HG03045 (cell line): ENCODE data around the gene SLC4A1.
A peak's percentile ranks its signal among the peaks of the same experiment; 100 is the strongest.

Source experiments
- ATAC-seq: cut with Tn5 transposase; IDR thresholded peaks from one replicate; pipeline ENCODE4 v1.9.1; 2021; ENCODE audit warnings: mild to moderate bottlenecking, moderate library complexity; ENCODE audit not compliant: unreplicated experiment

The SLC4A1 gene

DNA sequence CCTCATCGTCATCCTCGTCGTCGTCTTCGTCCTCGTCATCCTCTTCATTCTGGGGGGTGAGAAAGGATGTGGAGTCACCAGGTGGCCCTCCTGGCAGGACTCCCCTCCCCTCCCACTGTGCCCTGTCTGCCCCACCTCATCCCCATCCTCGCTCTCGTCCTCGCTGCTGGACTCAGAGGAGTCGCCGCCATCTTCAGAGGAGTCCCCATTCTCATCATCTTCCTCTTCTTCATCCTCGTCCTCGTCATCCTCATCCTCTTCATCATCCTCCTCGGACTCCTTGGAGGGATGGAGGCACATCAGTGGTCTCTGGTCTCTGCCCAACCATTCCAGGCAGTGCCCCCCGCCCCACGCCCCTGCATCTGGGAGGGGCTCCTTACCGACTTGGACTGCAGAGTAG, 60.6 kb downstream of the SLC4A1 start:
- no peak for ATAC-seq

DNA sequence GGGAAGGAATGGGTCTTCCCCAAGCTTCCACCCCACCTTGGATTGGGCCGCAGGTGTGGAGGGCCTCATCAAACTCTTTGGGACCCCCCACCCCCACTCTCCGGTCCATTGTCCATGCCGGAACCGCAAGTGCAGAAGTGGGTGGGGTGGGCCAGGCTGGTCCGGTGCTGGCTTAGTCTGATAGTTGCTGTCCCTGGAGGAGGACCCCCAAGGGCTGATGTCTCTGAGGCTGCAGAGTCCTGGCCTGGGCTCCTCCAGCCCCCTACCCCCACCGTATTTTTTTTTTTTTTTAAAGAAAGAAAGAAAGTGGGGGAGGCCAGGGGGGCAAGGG, 61.1 kb downstream of the SLC4A1 start:
- no peak for ATAC-seq

DNA sequence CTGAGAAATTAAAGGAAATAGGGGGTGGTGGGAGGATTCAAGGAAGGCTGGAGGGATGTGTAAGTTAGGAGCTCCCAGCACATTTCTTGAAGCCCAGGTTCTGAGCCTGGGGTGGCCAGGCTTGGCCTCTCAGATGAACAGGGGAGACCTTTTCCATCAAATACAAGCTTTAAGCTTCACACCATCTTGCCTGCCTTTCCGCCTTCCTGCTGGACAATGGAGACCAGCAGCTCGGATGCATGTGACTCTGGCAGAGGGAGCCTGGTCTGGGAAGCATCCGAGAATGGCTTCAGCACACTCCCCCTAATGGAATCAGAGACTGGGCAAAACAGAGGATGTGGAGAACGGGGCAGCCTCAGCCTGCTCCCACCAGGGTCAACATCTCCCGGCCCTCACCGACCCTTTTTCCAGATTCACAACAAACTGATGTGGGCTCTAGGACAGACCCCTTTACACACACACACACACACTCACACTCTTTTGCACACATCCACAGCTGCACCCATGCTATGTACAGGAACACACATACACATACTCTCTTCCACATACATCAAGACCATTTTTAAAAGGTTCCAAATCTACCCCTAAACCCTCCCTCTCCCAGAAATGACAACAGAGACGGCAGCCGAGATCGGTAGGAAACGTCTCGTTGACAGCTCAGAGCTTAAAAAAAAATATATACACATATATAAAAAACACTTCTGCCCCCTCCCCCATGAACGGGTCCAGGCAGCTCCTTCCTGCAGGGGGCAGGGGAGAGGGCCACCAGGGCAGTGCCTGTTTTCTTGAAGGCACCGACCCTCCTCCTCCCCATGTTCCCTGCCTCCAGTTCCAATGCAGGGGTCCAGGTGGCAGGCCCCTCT, 61.7 kb downstream of the SLC4A1 start:
- ATAC-seq: no peak

DNA sequence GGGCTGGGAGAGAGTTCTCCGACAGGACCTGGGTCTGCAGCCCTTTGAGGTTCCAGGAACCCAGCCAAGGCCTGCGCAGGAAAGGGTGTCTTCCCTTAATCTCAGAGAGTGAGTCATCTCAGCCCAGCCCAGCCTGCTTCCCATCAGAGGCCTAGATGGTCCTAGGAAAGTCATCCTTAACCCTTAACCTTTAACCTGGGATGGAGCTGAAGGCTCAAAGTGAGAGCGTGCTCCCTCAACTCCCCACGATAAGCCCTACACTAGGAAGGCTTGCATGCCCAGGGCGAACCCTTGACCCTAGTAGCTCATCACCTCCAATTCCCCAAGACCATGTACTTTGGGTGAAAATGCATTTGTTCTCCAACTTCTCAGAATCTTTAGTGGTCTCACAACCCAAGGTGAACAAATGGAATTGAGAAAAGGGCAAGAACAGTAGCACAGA, 63.5 kb downstream of the SLC4A1 start:
- ATAC-seq: no peak

DNA sequence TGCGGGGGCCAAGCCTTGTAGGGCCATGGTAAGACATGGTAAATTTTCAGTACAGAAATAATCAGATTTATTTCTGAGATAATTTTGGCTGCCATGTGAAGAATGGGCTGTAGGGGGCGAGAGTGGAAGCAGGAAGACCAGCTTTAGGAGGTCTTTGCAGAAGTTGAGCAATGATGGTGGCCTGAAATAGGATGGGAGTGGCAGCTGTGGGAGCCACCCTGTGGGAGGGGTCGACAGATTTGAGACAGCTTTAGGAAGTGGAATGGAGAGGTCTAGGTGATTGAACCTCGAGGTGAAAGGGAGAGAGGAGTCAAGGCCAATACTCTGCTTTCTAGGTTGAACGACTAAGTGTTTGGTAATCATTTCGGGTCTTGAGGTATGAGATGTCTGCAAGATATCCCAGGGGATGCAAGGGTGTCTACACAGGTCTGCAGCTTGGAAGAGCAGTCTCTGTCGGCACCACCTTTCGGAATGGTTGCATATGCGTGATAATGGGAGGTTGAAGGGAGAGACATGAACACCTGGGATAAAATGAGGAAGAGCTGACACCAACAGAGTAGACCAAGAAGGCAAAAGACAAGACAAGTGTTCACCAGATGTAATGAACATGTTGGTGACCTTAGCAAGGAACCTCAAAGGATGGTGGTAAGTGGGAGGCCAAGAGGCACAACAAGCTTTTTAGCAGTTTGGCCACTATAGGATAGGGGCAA, 64.0 kb downstream of the SLC4A1 start:
- no peak for ATAC-seq

DNA sequence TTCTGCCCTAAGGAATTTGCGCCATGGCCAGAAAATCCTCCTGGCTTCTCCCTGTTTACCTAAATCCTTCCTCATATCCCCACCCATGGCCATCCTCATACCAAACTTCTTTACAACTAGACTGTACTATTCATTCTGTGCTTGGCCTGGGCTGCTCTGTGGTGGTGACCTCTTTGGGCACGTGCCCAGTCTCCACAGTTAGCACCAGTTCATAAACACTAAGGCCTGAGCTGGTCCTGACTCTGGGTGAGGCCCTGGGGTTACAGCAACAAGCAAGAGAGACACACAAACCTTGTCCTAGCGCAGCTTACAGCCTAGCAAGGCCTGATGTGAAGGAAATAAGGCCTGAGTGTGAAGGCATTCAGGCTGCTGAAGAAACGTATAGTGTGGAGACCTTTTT, 65.2 kb downstream of the SLC4A1 start:
- no peak for ATAC-seq

DNA sequence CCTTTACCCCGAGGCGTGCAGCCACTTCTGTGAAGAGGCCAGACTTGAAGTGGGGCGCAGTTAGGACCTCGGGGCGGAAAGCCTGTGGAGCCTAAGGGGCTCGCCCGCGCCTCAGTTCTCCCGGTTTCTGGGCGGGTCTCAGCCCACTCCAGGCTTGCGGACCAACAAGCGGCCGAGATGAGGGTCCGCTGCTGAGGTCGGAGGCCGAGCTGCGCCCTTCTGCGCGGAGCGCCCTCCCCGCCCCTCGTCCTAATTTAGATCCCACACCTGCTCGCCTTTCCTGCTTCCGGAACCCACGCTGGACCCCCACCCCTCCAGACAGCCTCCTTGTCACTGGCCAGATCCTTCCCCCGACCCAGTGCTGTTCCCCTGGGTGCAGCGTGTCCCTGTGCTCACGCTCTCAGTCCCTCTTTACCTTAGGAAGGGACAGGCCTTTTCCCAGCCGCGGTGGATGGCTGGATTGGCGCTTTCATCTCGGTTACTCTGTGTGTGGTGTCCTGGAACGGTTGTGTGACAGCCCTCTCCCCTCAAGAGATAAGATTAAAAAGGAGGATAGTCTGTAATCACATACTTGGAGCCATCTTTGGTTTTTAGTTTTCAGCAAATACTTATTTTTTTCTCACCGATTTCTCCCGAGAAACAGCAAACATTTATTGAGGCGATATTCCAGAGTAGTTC, 67.3 kb downstream of the SLC4A1 start:
- ATAC-seq: no peak

DNA sequence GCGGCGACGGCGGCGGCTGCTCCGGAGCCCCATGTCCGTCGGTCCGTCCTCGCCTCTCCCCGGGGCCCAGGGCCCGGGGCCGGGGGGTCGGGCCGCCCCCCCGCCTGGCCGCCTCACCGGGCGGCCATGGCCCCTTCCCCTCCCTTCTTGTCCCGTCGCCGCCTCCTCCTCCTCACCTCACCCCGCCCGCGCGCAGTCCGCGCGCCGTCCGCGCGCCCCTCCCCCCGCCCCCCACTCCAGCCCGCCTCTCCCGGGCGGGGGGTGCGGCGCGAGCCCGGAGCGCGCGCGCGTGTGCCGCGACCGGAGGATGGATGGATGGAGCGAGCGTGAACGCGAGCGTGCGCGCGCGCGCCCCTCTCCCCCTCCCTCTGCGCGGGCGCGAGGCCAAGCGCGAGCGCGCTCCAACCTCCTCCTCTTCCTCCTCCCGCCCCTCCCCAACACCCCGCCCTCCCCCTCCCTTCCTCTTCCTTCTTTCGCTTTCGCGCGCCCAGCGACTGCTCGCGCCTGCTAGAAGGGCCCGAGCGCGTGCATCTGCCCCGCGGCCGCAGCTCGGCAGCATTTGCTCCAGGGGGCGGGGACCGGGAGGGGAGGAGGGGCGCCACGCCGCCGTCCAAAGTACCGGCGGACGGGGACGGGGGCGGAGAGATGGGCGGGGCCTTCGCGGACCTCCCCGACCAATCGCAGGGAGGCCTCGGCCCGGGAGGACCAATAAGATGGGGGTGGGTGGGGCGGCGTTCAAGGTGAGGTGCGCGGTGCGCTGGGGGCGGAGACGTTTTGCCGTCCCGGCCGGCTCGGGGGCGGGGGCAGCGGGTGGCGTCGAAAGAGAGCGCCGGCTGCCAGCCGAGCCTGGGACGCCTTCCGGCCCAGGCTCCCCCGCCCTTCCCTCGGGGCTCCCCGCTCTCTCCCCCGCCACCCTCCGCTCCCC, 68.1 kb downstream of the SLC4A1 start, which contains the start of gene ATXN7L3:
TSS of gene ATXN7L3 (minus strand) at position 332 of the 925 bp plus-strand sequence. CDS start 1,814 bp downstream, outside the sequence.
- ATAC-seq: peak; percentile 65

DNA sequence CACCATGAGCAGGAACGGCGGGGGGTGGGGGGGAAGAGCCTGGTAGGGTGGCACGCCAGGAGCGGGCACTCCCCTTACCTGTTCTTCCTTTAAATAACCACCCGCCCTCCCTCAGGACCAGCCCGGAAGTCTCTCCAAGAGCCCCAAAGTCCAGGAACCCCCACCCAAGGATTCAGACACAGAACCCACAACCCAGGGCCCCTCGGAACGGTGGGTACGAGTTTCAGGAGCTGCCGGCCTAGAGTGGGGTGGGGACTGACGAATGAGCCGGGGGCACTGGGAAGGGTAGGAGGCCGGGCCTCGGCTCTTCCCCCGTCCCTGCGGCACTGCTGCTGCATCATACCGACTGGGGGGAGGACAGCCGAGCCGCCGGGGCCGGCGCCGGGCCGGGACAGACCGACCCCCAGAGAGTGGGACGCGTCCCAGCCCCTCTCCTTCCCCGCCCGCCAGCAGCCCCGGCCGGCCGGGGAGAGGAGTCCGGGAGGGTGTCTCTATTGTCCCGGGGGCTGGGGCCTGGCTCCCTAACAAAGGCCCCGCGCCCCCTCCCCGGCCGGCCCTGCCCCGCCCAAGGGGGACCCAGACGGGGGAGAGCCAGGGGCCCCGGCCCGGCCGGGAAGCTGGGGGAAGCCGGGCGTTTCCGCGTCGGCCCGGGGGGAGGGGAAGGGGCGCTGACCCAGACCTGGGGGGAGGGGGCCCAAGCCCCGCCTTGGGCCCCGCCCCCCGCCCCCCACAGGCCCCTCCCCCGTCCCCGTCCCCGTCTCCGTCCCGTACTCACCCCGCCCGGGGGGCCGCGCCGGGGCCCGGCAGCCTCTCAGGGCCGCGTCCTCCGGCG, 69.0 kb downstream of the SLC4A1 start:
- ATAC-seq: peak; percentile 29
